ENCODE measurements around the gene CADPS. TPM values are rescaled to one million over a fixed set of nuclear protein-coding genes. Genes with fewer than 3 reads are reported as not detected.

The CADPS gene
- total RNA-seq, 1 donor from 2014 or later = 270 TPM

GRCh38 chr3:62369476-62369743 lies 505.8 kb downstream of the CADPS start:
- DNase-seq (ENCODE audit: low spot score in 2 of 2) (no peak), FAIRE-seq (no peak)

GRCh38 chr3:62368705-62369475 lies 506.3 kb downstream of the CADPS start:
- FAIRE-seq (no peak), DNase-seq (ENCODE audit: low spot score in 2 of 2) (no peak)

GRCh38 chr3:62368290-62368704 lies 506.9 kb downstream of the CADPS start:
- FAIRE-seq (no peak), DNase-seq (ENCODE audit: low spot score in 2 of 2) (no peak)

DNA sequence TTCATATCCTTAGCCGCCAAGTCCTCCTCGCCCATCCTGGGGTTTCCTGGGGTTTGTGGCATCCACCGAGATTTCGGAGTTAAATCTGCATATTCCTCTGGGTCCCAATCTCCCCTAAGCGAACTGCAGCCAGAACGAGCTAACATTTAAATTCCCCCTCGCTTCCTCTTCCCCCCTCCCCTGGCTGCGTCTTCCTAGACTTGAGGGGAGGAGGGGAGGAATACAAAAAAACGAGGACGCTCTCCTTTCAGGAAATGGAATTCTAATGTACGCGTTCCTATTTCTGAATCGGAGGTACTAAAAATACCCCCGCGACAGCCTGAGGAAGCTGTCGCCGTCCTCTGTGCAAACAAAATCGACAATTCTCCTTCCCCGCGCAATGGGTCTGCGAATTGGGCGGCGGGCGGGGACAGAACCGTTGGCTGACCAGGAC lies 507.4 kb downstream of the CADPS start:
- no peak for FAIRE-seq

GRCh38 chr3:62366126-62366484 lies 509.1 kb downstream of the CADPS start:
- FAIRE-seq (no peak), DNase-seq (ENCODE audit: low spot score in 2 of 2) (no peak)

More for the DNA sequence above, 507.4 kb downstream of the CADPS start:
- DNase-seq (ENCODE audit: low spot score in 2 of 2) = no peak

DNA sequence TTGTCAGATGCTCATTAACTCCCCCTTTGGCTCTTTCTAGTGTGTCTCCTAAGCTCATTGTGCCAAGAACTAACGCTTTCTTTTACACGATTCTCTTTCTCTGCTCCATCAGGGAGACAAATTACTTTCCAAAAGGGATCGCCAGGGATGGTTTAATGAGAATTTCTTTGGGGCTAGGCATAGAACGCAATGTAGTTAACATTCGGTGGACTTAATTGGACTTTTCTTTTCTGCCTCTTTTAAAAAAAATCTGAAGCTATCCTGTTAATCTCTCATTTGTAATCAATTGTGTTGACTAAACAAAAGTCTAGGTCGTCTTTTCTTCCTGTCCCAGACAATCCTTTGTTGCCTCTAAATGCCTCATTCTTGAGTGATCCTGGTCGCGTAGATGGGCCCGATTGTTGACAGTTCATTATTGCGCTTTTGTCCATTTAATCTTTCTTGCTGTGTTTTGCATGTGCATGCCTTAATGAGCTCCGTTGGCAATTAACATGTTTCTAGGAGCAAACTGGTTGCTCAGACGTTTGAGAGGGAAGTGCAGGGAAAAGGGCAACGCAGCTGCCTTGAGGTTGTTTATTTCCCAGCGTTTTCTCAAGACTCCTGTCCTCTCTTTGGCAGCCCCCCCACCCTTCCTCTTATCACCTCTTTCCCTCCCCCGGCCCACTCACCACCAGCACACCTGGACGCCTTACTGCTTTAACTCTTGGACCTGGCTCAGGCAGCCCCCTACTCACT lies 509.7 kb downstream of the CADPS start:
- DNase-seq (ENCODE audit: low spot score in 2 of 2) (no peak), FAIRE-seq (no peak)

GRCh38 chr3:62364191-62364590 lies 511.0 kb downstream of the CADPS start:
- FAIRE-seq (no peak), DNase-seq (ENCODE audit: low spot score in 2 of 2) (no peak)

DNA sequence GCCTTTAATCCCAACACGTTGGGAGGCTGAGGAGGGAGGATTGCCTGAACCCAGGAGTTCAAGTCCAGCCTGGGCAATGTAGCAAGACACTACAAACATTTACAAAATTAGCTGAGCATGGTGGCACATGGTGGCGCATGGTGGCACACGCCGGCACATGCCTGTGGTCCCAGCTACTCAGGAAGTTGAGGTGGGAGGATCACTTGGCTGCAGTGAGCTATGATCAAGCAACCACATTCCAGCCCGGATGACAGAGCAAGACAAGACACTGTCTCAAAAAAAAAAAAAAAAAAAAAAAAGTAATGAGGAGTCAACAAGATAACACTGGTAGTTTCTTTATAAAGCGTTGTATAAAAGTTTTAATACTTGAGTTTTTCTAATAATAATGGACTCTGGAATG lies 511.9 kb downstream of the CADPS start:
- FAIRE-seq (no peak), DNase-seq (ENCODE audit: low spot score in 2 of 2) (no peak)

DNA sequence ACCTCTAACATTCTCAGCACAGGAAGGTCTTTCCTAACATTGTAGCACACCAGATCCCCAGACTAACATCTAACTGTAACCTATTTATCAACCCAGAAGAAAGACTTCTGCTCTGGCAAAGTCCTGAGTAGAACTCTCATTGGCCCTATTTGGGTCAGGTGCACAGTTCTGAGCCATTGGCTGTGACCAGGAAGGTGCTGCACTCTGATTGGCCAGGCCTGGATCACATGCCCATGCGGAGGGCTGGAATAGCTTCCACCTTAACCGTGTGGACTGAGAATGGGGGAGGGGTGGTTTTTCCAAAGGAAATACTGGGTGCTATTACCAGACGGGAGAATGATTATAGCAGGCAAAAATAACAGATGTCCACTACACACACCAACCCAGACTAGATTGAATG lies 513.4 kb downstream of the CADPS start:
- FAIRE-seq (no peak), DNase-seq (ENCODE audit: low spot score in 2 of 2) (no peak)

DNA sequence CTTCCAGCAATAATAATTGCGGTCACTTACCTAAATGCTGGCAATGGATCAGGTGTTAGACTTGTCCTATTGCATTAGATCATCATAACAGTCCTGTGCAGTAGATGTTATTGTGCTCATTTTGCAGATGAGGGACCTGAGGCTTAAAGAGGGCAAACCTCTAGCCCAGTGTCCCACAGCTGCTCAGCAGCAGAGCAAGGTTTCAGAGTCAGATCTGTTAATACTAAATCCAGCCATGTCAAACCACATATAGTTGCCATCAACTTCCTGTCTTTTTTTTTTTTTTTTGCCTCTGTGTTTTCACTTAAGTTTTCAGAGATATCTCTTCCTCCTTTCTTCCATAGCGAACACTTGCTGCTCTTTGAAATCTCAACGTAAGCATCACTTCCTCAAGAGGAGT lies 514.0 kb downstream of the CADPS start:
- FAIRE-seq (no peak), DNase-seq (ENCODE audit: low spot score in 2 of 2) (no peak)

DNA sequence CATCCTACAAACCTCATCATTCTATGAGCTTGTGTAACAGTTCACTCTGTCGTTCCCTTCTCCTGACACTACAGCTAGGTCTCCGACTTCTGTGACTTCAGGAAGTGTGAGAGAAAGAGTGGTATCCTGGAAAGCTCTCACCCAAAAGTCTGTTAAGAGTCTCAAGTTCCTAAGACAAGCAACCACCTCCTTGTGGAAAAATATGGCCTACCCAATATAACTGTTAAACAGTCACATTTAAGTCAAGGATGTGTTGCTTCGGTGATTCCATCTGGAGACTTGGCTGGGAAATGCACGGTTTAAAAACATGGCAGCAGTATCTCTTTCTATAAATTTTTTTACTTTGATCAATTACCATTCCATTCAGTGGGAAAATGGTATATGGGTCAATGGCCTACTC lies 515.7 kb downstream of the CADPS start:
- DNase-seq (ENCODE audit: low spot score in 2 of 2) (no peak), FAIRE-seq (no peak)

DNA sequence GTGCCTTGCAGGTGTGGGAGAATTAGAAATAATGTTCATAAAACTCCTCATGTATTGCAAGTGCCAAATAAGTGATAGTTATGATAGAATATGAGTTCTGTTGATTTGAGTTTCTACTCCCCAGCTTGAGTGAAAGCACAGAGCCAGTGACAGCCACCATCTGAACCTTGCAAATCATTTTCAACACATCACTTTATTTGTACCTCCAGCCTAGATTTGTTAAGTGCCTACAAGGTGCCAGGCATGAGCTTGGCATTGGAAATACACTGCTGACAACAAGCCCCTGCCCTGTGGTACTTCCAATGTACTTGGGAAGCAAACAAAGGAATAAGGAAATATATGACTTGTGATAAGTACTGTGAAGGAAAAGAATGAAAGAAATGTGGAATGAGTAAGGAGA lies 518.9 kb downstream of the CADPS start:
- no peak for FAIRE-seq
- DNase-seq (ENCODE audit: low spot score in 2 of 2) = no peak

DNA sequence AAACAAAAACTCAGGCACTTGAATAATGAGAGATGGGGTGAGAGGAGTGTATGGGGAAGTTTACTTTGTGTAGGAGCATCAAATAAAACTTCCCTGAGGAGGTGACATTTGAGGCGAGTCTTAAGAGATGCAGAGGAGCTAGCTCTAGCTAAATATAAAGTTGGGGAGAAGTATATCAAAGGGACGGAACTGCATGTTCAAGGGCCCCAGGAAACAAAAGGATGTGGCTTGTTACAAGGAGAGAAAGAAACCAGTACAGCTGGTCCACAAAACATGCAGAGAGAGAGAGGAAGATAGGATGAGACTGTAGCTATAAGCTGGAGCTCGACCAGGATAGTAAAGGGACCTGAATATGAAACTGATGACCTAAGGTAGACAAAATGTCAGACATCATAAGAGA lies 519.5 kb downstream of the CADPS start:
- FAIRE-seq (no peak), DNase-seq (ENCODE audit: low spot score in 2 of 2) (no peak)

Small RNAs within 50 kb of the gene (small RNA-seq; reads per million reads assigned to genes)
- not detected for gene RN7SL863P
- not detected for gene RNU6-139P
